ENCODE measurements around the gene DDX21.
"Not testable (repeated sequence)": the region's sequence is repeated elsewhere in the genome, so short reads cannot be mapped to it uniquely, and the experiment has no call there.

The DDX21 gene

DNA sequence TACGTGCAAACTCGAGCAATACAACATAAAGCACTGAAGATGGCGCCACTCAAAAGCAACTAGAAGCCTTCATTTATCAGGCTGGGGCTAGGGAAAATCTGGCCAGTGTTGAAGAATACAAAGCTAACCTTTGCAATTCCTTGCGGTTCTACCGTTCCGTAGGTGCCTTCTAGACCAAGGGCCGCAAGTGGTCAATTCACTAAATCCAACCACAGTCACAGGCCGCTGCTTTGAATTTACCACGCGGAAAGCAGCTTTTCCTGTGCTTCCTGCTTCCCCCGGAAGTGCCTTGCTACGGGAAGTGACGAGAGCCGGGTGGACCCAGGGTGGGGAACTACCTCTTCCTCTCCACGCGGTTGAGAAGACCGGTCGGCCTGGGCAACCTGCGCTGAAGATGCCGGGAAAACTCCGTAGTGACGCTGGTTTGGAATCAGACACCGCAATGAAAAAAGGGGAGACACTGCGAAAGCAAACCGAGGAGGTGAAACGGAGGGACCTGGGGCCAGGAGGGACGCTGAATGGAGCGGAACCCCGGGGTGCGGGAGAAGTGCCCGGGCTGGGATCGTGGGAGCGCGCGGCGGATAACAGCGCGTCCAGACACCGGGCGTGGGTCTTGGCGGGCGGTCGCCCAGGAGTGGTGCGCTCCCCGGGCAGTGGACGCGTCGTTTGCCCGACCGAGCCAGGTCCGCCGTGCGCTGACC, at the start of gene DDX21:
DDX21 (plus strand) TSS at position 339 of the 701 bp plus-strand sequence; CDS start at position 395, 56 bp downstream.
- DNase-seq, result peak; percentile 89 to 91

DNA sequence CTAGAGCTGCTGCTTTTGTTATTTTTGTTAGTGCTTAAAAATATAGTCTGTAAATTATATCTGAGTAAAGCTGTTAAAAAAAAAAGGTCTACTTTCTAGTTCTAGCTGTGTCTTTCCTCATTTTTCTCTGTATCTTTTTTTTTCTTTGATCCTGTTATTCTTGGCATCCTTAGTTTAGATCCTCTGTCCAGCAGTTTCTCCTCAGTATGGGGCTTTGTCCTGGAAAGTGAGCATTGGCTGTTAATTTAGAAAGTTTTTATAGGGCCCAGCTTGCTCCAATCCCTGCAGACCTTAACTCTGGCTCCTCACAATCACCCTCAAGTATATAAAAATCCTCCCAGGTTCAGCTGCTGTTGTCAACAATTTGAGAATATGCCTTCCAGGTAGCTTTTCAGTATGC, 31.4 kb upstream of the DDX21 start:
- DNase-seq, result no peak

DNA sequence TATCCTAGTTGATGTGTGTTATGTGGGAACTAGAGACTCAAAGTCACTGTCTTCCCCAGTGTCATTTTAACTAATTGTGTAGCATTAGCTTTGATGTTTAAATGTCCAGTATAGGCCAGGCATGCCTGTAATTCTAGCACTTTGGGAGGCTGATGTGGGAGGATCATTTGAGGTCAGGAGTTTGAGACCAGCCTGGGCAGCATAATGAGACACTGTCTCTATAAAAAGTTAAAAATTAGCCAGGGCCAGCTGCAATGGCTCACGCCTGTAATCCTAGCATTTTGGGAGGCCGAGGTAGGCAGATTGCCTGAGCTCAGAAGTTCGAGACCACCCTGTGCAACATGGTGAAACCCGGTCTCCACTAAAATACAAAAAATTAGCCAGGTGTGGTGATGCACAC, 30.5 kb upstream of the DDX21 start:
- no peak for DNase-seq

DNA sequence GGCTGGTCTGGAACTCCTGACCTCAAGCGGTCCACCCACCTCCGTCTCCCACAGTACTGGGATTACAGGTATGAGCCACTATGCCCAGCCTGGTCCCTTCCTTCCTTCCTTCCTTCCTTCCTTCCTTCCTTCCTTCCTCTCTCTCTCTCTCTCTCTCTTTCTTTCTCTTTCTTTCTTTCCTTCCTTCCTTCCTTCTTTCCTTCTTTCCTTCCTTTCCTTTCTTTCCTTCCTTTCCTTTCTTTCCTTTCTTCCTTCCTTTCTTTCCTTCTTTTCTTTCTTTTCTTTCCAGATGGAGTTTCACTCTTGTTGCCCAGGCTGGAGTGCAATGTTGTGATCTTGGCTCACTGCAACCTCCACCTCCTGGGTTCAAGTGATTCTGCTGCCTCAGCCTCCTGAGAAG, 26.8 kb upstream of the DDX21 start:
- DNase-seq, result not testable (repeated sequence)

DNA sequence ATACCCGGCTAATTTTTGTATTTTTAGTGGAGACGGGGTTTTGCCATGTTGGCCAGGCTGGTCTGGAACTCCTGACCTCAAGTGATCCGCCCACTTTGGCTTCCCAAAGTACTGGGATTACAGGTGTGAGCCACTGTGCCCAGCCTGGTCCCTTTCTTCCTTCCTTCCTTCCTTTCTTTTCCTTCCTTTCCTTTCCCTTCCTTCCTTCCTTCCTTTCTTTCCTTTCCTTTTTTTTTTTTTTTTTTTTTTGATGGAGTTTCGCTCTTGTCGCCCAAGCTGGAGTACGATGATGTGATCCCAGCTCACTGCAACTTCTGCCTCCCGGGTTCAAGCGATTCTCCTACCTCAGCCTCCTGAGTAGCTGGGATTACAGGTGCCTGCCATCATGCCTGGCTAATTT, 26.1 kb upstream of the DDX21 start:
- not testable (repeated sequence) for DNase-seq

DNA sequence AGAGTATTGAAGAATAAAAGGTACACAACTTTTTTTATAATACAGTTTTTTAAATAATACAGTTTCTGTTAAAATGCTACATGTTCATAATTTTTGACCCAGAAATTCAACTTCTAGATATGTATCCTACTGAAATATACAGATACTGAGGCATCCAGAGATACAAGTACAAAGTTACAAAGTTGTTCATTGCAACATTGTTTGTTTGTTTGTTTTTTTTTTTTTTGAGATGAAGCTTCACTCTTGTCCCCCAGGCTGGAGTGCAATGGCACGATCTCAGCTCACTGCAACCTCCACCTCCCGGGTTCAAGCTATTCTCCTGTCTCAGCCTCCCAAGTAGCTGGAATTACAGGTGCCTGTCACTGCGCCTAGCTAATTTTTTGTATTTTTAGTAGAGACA, 23.1 kb upstream of the DDX21 start:
- DNase-seq, result not testable (repeated sequence)

DNA sequence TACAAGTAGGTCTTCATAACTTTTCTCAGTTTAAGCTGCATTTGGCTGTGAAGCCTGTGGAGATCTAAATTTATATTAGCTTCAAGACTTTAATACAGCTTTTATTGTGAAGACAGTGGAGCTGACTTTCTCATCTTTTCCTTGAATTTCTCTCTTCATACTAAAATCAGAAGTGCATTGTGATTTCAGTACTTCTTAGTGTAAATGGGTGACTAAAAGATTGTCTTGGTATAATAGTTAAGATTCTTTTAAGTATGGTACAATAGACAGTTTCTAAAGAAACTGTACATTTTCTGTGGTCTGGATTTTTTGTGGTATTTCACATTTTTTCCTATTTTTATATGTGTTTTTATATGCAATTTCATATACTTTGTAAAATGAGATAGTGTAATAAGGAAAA, 21.0 kb upstream of the DDX21 start:
- DNase-seq, result no peak

DNA sequence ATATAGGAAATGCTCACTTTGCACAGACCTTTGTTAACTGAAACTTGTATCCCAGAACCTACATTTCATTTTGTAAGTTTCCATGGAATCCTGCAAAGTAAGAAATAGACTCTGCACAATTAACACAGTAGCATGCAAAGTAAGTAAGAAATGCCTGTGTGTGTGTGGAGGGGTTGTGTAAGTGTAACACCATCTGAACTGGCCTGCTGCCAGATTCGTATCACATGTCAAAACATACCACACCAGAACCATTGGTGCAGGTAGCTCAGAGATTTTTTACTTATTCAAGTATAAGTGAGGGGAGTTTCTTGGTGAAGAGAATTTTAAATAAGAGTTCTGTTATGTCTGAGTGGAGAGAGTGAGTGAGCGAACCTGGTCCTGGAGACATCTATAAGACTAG, 17.9 kb upstream of the DDX21 start:
- no peak for DNase-seq

DNA sequence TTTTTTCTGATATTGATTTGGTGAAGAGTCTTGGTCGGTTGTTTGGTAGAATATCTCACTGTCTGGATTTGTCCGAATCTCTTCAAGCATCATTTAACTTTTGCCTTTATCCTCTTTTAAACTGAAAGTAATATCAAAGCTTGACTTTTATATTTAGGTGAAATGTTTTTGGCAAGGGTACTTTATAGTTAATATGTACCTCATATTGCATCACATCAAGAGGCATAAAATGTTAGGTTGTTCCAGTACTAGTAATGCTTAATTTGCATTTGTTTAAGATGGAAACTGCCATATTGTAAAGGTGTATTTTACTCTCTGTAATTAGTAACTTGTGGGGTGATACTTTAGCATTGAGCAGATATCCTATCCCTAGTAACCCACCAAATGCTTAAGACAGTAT, 17.1 kb upstream of the DDX21 start:
- DNase-seq, result no peak

DNA sequence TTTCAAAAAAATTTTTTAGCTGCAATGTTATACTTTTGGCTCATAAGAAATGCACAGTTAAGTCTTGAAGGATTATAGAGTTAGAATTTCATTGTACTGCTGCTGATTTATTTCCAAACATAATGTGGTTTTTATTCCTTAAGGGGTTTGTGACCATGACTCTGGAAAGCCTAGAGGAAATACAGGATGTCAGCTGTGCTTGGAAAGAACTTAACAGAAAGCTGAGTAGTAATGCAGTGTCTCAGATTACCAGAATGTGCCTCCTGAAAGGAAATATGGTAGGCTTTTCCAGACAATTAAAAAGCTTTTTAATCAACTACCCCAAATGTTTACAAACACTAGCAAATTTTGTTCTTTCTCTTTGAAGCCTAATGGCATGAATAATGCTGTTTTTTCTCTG, 15.1 kb upstream of the DDX21 start:
- DNase-seq, result not testable (repeated sequence)

DNA sequence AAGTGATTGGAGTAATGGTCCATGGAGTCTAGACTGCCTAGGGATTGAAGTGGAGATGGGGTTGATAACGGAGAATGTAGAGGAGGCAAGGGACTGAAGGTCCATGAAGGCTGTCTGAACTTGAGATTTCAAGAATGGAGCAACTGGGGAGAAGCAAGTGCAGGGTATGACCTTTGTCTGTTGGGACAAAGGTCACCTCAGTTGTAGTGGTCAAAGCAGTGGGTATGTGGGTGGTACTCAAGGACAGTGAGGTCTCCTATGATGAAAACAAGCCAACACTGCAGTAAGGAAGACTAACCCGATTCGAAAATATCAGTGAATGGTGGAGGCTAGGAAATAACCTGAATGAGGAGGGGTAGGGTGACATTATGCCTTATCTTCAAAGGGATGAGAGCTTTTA, 5.4 kb upstream of the DDX21 start:
- DNase-seq, result no peak

DNA sequence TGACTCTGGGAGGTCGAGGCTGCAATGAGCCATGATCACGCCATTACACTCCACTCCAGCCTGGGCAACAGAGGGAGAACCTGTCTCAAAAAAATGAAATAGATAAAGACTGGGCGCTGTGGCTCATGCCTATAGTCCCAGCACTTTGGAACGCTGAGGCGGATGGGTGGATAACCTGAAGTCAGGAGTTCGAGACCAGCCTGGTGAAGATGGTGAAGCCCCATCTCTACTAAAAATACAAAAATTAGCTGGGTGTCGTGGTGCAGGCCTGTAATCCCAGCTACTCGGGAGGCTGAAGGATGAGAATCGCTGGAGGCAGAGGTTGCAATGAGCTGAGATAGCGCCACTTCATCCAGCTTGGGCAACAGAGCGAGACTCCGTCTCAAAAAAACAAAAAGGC, 1.1 kb upstream of the DDX21 start:
- DNase-seq, result no peak

DNA sequence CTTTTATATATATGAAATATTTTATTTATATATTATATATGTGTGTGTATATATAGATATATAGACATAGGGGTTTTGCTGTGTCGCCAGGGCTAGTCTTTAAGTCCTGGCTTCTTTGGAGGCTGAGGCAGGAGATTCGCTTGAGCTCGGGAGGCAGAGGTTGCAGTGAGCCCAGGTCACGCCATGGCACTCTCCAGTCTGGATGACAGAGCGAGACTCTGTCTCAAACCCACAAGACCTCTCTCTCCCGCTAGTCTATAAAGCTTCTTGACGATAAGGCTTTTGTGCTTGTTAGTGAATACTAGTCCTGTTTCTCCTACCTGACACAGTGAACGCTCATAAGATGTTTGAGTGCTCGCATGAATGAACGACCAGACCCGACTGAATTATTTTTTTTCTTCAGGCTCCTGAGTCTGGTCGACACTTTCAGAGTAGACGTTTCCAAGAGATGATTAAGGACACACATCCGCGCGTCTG, 577 bp upstream of the DDX21 start:
- peak; percentile 64 to 71 for DNase-seq

DNA sequence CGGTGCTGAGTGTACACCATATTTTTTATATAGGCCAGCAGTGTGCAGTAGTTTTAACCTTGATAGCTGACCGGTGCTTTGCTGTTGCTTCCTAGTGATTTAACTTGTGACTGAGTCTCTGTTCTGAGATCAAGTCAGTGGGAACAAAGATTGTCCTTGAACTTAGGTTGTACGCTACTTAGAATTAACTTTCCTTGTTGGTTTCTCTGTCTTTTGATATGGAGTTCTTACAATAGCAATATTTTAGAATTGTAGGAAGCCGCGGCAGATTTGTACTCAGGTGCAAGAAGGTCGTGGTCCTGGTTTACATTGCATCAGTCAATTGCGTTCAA, 1.3 kb downstream of the DDX21 start:
- DNase-seq, result no peak

DNA sequence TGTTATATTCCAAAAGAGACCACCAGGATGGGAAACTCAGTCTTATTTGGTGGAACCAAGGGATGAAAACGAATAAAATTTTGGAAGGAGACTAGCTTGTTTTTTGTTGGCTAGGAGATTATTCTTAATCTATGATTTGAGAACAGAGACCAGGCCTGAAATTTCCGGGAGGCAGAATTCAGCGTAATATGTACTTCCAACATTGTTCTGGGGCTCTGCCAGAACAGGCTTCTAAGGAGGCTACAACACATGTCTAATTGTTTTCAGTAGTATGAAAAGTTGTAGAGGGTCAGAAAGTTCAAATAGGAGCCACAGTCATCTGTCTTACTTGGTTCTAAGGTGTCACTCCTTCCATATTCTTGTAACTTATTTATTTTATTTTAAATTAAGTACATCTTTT, 1.7 kb downstream of the DDX21 start:
- no peak for DNase-seq

DNA sequence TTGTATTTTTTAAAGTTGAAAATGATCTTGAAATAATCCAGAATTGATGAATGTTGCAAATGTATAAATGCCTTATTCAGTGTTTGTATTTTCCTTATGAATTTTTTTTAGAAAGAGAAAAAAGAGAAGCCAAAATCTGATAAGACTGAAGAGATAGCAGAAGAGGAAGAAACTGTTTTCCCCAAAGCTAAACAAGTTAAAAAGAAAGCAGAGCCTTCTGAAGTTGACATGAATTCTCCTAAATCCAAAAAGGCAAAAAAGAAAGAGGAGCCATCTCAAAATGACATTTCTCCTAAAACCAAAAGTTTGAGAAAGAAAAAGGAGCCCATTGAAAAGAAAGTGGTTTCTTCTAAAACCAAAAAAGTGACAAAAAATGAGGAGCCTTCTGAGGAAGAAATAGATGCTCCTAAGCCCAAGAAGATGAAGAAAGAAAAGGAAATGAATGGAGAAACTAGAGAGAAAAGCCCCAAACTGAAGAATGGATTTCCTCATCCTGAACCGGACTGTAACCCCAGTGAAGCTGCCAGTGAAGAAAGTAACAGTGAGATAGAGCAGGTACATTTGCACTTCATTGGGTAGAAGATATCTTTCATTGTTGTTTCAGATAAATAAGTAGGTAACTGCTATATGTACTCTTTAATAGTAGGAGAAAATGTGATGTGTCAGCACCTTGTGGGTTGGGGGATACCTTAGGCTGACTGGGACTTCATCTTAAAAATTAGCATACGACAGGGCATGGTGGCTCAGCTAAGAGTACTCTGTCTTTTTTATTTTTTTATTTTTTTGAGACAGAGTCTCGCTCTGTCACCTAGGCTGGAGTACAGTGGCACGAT, 3.9 kb downstream of the DDX21 start:
- no peak for DNase-seq

DNA sequence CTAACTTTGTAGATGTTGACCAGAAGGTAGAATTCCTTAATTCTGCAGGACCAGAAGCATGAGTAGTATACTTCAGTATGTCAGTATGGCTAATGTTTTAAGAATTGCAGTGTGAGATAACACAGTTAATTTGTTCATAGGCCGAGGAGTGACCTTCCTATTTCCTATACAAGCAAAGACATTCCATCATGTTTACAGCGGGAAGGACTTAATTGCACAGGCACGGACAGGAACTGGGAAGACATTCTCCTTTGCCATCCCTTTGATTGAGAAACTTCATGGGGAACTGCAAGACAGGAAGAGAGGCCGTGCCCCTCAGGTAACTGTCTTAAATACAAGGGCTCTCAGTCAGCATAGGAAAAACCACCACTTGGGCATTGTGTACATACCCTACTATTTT, 7.2 kb downstream of the DDX21 start:
- no peak for DNase-seq

DNA sequence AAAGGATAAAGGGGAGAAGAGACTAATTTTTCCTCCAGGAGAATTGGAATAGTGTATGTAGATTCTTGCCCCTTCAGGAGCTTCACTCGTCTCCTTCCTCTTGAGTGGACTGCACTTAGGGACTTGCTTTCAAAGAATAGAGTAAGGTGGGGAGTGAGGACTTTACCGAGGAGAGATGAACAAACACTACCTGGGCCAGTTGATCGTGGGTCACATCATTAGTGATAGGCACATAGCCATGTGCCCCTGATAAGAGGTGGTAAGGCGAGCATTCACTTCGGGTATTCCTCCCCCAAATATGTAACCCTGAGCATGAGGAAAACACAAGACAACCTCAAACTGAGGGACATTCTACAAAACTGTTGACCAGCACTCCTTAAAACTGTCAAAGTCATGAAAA, 18.0 kb downstream of the DDX21 start:
- DNase-seq, result no peak

DNA sequence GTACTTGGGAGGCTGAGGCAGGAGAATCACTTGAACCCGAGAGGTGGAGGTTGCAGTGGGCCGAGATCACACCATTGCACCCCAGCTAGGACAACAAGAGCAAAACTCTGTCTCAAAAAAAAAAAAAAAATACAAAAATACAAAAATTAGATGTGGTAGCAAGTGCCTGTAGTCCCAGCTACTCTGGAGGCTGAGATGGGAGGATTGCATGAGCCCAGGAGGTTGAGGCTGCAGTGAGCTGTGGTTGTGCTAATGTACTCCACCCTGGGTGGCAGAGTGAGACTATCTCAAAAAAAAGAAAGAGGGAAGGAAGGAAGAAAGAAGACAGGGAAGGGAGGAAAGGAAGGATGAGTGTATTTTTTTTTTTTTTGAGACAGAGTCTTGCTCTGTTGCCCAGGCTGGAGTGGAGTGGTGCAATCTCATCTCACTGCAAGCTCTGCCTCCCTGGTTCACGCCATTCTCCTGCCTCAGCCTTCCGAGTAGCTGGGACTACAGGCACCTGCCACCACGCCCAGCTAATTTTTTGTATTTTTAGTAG, 20.0 kb downstream of the DDX21 start:
- not testable (repeated sequence) for DNase-seq

DNA sequence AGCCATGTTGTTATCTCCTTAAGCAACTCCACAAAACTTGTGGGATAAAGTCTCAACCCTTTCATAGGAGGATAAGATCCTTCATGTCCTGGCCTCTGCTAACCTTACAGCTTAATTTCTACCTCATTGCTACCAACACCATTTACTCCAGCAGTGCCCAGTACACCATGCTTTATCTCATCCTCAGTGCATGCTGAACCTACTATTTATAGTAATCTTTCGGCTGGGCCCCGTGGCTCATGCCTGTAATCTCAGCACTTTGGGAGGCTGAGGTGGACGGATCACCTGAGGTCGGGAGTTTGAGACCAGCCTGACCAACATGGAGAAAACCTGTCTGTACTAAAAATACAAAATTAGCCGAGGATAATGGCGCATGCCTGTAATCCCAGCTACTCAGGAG, 23.8 kb downstream of the DDX21 start:
- DNase-seq, result not testable (repeated sequence)

DNA sequence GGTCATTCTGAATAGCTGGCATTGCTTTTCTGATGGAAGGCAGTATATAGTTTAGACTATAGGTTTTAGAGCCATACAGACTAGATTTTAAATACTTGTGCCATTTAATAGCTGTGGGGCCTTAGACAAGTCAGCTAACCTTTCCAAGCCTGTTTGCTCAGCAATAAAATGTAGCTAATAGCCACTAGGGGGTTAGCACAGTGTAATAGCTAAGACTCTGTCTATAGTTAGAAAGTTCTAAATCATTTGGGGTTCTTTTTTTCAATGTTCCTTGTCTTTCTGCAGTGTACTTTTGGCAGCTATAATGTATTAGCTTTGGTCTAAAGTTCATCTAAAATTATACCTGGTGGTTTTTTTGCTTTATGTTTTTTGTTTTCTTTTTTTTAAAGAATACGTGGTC, 25.1 kb downstream of the DDX21 start:
- peak in 1 of 2 experiments; percentile 55 for DNase-seq

DNA sequence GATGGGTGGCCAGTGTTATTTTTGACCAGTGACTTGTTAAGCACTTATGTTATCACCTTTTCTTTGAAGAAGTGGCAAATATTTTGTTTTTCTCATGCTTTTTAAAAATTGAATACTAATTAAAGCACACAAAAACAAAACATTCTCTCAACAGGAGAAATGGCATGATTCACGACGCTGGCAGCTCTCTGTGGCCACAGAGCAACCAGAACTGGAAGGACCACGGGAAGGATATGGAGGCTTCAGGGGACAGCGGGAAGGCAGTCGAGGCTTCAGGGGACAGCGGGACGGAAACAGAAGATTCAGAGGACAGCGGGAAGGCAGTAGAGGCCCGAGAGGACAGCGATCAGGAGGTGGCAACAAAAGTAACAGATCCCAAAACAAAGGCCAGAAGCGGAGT, 26.4 kb downstream of the DDX21 start:
- no peak for DNase-seq

DNA sequence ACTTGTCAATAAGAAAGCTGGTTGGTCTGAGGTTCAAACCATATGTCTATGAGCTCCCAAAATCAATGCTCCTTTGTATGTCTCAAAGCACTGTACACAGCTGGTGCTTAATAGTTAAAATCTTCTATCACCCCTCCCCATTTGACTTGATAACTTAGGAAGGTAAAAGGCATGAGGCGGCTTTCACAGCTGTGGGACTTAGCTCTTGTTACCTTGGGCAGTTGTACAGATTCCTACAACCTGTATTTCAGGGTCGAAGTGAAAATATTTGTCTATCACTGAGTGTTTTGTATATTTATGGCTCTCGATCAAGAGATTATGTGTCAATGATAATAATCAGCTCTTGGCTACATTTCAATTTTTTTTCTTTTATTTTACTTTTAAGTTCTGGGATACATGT, 31.6 kb downstream of the DDX21 start:
- no peak for DNase-seq
